MM.1S (cell line): ENCODE results near the gene SLC44A1.

ENCODE experiments used
- CTCF ChIP-seq: fragments of 300-600 bp; sonication (generic); IDR thresholded peaks from 2 replicates; pipeline ENCODE4 v1.5.1; 2016; ENCODE audit warnings: antibody characterized with exemption, low read length, mixed read lengths
- EZH2 ChIP-seq: fragments of 300-600 bp; sonication (generic); optimal IDR thresholded peaks from 2 replicates; pipeline ENCODE3; 2017; ENCODE audit warnings: low read depth, mild to moderate bottlenecking, antibody characterized with exemption, low read length, mixed read lengths
- EZH2phosphoT487 ChIP-seq: fragments of 300-600 bp; sonication (generic); IDR thresholded peaks from 2 replicates; pipeline ENCODE4 v1.6.1; 2018; ENCODE audit warnings: antibody characterized with exemption, low read length

- TF ChIP-seq CTCF (no peak), EZH2 (no peak), EZH2phosphoT487 (no peak)
Measured at GRCh38 chr9:105257809-105258208, 13.4 kb downstream of the SLC44A1 start.
